Activated naive CD4-positive, alpha-beta T cell treated with Interleukin-2 at 50 U/mL for 16 hours (primary cell): Measurements from ENCODE around the gene CA14.
"Not testable (repeated sequence)": the region's sequence is repeated elsewhere in the genome, so short reads cannot be mapped to it uniquely, and the experiment has no call there.

Experiments used
- DNase-seq: peaks from one replicate; pipeline ENCODE4 v3.0.0-alpha.2; 2020

CA14 gene

DNA sequence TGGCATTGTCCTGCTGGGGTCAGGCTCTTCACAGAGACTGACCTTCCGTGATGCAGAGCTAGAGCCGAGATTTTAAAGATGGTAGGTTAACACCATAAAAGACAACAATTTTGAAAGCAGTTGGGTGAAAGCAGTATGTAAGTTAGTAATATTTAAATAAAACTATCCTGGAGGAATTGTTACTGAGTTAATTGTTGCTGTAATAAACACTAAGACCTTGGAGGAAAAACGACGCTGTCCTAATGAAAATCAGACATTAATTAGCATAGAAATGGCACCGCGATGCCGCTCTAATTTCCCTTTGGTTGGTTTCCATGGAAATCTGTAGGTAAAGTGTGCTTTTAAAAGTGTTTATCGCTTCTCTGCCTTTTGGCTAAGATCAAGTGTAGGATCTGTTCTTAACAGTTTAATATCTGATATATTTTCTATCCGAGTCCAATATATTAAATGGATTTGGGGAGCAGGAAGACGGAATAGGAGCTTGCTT is 20.9 kb upstream of the CA14 start:
- DNase-seq, result no peak

DNA sequence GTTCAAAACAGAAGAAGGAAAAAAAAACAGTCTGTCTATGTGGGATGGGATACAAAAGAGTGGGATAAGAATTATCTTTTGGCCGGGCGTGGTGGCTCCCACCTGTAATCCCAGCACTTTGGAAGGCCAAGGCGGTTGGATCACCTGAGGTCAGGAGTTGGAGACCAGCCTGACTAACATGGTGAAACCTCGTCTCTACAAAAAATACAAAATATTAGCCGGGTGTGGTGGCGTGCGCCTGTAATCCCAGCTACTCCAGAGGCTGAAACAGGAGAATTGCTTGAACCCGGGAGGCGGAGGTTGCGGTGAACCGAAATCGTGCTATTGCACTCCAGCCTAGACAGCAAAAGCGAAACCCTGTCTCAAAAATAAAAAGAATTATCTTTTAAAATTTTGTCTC is 20.4 kb upstream of the CA14 start:
- DNase-seq, result not testable (repeated sequence)

DNA sequence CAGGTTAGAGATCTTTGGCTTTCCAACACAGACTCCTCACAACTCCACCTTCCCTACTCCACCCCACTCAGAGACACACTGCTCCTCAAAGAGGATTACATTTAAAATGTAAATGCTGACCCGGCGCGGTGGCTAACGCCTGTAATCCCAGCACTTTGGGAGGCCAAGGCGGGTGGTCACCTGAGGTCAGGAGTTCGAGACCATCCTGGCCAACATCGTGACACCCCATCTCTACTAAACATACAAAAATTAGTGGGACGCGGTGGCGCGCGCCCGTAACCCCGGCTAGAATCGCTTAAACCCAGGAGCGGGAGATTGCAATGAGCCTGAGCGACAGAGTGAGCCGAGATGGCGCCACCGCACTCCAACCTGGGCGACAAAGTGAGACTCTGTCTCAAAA is 19.8 kb upstream of the CA14 start:
- no peak for DNase-seq

DNA sequence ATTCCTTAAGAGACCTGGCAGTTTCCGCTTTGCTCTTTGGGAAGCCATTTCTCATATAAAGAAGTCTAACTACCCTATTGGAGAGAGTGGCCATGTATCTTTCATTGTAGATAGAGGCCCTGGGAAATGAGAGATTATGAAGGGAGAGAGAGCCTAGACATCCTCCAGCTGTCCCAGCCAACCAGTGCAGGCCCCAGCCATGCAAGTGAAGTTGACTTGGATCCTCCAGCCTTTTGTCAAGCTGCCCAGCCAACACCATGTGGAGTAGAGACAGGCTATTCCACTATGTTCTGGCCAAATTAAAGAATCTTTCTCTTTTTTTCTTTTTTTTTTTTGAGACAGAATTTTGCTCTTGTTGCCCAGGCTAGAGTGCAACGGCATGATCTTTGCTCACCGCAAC is 14.6 kb upstream of the CA14 start:
- DNase-seq, result no peak

DNA sequence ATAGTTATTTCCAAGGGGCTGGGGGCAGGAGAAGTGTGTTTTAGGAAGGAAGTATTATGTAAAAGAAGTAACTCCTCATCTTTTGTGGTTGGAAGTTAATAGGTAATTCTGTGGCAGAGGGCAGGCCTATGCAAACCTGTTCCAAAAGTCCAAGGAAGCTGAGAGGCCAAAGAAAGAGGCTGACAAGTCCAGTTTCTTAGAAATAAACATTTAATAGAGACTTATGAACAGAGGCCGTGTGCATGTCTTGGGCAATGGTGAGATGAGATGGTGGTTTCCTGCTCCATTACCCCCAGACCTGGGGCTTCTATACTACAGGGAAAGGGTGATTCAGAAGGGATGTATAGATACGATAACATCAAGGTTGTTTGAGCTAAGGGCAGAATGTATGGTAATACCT is 7.6 kb upstream of the CA14 start:
- no peak for DNase-seq

DNA sequence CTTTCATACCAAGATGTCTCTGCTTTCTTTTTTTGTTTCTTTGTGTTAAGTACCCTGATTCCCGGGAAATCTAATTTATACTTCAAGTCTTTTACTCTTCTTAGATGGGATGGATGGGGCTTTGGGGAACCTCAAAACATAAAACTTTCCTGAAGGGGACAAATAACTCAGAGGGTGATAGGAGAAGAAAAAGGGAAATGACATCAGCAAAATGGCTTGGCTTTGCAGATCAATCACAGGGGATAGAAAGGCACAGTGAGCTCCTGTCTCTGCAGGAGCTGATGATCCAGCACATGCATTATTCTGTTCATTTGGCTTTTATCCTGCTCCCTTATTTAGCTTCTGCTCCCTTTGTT is 1.4 kb upstream of the CA14 start:
- no peak for DNase-seq

DNA sequence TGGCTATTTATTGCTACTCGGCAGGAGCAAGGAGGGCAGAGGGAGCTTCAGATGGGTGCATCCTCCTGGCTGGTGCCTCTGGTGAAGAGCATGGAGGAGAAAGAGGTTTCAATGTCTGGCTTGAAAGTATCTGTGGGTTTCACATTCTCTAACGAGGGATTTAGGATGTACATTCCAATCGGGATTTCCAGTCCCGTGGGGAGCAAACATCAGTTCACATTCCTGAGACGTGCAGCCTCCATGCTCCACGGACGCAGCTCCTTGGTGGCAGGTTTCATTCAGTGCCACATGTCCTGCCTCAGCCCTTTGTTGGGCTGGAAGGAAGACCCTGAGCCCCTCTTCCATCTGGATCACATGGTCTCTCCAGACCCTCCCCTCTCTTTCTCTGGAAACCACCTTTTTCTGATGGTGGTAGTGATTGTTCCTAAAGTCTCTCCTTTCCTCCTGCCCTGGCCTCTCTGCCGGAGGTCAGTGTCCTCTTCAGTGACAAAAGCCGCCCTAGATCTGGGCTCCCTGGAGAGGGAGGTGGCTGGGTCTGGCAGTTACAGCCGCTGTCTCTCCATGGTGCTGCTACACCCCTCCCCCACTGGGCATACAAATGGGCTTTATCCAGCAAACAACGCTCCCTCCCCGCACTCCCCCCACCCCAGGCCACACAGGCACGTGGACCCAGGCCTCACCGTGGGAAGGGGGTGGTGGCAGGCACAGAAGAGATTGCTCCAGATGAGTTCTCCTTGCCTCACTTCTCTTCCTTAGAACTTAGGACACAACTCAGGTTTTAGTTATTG is 826 bp upstream of the CA14 start:
- DNase-seq, result no peak

DNA sequence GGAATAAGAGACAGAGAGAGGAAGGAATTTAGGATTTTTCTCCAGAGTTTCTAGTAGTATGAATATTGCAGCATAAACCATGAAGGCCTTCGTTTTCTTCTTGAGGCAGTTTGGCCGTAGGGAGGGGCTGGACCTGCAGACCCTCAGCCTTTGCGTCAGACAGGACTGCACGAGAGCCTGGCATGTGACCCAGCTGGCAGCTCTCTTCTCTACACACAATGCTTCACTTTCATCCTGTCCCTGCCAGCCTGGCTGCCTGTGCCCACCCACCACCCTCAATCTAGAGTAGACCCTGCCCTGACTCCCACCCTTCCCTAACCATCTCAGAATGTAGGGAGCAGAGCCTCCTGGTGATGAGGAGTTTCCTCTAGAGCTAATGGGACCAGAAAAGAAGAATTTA is 1.6 kb downstream of the CA14 start:
- no peak for DNase-seq

DNA sequence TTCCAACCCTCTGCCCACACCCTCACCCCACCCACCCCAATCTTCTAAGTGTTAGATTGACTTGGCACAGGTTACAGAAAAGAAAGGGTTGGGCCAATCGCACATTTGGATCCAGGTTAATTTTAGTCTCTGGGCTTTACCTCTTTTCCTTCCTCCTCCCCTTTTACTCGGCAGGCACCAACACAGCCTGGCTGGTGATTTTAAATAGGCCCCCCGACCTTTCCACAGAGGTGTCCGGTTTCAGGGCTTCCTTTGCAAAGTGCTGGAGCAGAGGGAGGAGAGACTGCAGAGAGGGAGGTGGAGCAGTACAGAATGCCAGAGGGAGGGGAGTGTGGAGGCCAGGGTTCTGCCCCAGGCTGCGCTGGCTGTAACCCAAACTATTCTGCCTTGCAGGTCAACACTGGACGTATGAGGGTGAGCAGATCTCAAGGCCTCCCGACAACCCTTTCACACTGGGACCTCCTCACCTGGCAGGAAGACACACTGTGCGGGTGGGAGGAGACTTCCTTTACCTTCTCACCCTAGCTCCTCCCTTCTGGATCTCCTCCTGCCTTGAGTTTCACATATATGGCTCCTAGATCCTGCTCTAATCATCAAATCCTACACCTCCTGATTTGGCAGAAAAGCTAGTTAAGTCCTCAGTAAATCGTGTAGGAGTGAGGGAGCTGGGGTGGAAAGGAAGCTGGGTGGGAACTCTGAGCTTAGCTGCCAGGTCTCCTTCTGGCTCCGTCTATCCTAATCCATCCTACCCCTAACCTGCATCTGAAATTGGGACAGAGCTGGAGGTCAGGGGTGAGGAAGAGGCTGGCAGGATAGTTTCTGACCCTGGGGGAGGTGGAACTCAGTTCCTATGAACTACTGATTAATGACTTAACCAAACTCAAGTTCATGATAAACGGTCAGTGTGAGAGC is 2.4 kb downstream of the CA14 start:
- no peak for DNase-seq

DNA sequence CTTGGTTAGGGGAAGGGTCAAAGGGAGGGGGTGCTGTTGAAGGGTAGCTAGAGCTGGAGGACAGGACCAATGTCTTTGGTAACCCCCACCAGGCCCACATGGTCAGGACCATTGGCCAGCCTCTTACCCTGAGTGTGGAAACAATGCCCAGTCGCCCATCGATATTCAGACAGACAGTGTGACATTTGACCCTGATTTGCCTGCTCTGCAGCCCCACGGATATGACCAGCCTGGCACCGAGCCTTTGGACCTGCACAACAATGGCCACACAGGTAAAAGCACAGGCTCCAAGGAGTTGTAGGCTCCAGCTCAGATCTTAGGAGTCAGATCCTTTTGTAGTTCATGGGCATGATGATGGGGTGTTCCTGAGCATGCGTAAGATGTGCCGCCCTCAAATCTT is 3.8 kb downstream of the CA14 start:
- DNase-seq, result no peak

DNA sequence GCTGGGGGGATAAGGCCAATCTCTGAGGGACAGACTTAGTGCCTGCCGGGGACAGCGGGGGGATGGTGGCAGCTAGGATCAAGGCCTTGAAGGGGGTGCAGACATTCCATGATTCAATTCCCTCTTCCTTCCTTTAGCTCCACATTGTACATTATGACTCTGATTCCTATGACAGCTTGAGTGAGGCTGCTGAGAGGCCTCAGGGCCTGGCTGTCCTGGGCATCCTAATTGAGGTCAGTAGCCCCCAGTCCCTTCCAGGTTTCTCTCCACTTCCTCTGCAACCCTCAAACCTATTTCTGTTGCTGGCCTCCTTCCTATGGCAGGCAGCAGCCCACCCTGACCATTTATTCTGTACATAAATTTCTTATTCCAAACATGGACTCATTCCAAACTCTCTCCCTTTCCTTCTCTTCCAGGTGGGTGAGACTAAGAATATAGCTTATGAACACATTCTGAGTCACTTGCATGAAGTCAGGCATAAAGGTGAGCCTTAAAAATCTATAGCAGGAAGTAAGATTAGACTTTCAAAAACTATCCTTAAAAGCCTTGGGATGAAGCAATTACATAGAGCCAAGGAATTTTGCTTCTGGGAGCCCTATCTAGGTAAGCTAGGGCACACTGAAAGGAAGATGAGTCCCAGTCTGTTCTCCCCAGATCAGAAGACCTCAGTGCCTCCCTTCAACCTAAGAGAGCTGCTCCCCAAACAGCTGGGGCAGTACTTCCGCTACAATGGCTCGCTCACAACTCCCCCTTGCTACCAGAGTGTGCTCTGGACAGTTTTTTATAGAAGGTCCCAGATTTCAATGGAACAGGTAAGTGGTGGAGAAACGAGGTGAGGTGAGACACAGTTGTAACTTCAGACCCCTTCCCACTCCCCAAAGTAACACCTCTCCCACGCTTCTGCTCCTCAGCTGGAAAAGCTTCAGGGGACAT is 5.1 kb downstream of the CA14 start:
- DNase-seq, result no peak

DNA sequence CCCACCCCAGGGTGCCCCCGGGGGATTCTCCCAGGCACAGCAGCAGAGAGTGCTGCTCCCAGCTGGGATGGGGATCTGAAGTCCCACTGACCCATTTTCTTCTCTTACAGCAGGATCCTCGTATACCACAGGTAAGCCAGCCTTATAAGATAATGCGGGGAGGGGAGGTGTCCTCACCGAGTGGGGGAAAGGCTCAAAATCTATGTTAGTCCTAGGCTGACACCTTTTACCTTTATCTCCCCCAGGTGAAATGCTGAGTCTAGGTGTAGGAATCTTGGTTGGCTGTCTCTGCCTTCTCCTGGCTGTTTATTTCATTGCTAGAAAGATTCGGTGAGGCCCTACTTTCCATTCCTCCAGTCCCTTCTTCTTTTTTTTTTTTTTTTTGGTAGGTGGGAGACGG is 6.0 kb downstream of the CA14 start:
- no peak for DNase-seq

DNA sequence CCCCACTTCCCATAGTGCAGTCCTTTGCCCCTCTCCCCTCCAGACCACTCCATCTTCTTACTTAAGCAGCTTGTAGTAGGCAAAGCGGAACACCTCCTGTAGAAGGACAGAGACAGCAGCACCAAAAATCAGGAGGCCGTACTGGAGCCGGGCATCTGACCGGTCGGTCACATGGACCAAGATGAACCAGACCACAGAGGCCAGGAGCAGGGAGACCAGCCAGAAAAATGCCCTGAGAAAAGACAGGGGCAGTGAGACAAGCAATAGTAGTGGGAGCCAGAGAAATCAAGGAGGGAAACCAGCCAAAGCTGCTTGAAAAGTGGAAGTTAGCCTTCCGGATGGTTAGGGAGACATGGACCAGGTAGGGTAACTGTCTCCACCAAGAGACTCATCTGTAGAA is 10.3 kb downstream of the CA14 start:
- no peak for DNase-seq

DNA sequence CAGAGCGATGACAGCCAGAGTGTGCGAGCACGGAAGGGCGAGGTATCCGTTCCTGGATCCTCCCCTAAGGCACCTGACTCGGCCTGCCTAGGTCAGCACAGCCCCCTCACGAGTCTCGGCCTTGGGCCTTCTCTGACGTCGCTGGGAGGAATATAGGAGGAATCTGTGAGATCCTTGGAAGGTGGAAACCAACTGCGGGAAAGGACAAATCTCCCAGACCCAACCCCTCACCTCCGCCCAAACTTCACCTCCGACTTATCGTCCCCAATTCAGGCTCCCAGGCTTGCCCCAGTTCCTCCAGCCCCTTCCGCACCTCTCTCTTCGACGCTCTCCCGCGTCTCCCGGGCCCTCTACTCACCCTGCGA is 10.7 kb downstream of the CA14 start:
- peak; percentile 46 for DNase-seq

DNA sequence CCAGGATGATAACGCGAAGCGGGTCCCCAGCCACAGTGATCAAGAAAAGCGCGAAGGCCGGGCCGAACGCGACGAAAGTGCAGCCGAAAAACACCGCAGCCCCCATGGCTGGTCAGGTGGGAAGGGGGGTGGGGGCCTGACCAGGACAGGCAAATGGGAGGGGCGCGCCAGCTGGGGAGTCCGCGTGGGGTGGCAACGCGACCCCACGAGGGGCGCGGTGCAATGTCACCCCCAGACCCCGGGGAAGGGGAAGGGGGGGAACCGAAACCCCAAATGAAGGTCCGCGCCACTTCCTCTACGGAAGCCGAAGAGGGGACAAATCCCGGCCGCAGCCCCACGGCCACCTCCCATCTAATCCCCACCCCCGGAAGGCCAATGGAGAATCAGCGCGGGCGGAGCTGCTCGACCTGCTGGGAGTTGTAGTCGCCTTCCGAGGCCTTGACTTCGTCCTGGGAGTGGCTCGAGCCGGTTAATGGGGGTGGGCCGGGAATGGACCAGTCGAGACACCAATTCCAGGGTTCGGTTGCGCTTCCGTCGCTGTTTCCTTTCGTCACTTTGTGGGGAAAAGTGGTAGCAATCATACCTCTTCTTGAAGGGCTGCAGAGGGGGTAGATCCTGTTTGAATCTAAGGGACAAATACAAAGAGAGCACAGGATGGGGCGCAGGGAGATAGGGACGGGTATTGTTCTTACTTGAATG is 11.3 kb downstream of the CA14 start, which contains the start of gene APH1A:
Gene APH1A (minus strand): TSS at position 312 of the 699 bp plus-strand sequence. CDS start 206 bp downstream, at position 106.
- DNase-seq, result peak; percentile 93

DNA sequence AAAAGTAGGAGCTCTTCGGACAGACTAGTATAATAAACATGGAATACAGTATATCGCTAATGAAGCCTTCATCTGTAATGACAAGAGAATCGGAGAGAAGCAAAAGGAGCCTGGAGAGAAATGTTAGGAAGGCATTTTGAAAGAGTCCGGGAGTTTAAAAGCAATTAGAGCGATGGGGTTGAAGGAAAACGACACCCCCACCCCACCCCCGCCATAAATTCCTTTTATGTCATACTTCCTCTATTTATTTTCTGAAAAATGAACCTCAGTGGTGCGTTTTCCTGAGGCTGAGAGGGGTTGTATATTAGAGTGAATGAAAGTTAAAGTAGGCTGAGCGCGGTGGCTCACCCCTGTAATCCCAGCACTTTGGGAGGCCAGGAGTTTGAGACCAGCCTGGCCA is 11.9 kb downstream of the CA14 start:
- no peak for DNase-seq

DNA sequence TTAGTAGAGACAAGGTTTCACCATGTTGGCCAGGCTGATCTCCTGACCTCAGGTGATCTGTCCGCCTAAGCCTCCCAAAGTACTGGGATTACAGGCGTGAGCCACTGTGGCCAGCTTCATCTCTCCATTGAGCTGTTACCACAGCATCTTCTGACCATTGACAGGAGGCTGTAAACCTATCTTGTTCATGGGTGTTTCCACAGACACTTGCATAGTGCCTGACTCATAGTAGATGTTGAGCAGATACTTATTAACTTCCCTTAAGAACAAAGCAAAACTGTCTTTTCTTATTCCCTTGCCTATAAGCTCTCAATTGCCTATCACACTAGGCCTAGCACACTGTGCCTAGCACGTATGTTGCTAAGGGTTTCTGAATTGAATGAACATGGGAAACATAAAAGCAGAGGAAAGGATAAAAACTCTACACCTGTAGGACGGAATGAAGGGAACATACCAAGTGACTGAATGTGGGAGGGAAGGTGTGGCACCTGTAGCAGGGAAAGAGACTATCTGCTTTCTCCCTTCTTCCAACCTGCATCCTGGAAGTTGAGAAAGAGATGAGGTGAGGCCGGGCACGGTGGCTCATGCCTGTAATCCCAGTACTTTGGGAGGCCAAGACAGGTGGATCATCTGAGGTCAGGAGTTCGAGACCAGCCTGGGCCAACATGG is 13.9 kb downstream of the CA14 start:
- DNase-seq, result no peak

DNA sequence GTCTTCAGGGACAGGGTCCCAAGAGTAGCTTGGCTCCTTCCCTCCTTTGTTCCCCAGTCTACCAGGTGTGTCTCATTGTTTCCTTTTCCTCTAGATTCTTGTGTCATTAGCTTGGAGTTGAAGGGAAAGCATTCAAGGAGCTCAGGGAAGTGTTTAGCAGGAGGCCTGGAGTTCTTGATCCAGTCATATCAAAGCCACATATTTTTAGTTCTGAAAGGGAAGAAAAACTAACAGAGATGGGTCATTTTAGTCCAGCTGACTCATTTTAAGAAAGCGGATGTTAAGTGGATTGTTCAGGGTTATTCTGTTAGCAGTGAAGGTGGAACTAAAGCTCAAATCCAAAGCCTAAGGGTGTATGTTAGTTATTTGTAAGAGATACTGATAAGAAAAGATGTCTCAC is 15.7 kb downstream of the CA14 start:
- DNase-seq, result no peak

DNA sequence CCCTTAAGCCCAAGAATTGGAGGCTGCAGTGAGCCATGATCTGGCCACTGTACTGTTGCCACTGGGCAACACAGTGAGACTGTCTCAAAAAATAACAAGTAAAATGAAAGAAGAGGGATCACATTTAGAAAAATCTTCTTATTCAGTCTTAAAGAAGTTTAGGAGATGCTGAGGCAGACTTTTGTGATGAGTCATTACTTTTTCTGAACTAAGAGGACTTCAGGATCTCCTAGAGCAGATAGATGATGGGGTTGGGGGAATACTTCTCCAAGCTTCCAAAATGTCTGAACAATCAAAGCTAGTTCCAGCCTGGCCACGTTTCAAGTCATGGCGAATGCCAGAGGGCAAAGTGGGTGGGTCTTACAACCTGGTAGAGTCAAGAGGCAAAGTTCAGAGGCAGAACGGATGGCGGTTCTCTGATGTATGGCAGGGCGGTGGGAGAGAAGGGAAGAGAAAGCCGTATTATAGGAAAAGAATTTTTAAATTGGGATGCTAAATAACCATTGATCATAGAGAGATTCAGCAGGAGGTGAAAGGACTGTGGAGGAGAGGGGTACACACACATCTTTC is 22.6 kb downstream of the CA14 start:
- DNase-seq, result no peak

DNA sequence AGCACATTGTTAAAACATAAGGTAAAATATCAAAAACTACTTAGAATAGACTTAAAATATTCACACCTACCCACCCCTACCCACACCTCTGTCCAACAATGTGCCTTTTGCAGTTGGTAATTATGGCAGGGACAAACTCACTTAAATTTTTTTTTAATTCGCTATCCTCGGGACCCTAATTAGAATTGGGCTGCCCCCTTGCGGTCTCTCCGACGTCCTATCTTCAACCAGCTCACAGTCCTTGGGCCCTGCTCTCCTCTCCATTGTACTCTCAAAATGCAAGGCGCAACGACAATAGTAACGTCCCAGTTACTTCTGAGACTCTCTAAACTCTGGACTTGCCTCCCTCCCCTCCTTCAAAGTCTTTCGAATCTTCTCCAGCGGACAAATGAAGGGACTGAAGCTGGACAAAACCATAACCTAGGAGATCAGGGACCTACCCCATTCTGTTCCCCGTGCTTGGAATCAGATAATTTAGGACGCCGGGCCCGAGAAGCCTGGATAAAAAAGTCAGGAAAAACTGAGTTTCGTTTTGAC is 23.7 kb downstream of the CA14 start:
- DNase-seq, result peak; percentile 59
